ENCODE results near the gene XRCC5.

XRCC5 gene

DNA sequence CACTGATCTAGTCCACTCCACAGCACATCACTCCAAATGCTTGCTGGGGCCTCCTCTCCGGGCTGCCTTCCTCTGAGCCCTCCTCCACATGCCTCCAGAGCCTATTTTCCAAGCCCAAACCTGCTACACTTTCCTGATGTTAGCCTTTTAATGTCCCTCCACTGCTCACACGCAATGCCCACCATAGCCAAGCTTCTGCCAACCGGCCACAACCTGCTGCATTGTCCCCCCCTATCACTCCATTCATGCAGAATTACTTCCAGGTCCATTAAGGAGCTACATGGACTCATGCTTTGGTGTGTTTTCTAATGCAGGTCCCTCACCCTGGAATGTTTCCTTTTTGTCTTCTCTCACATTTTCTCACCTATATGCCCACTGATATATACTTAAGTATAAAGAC, 133.9 kb downstream of the XRCC5 start:
- no peak overlapping the region for H2BK5ac ChIP-seq (ENCODE audit: low read depth, low read length, poor library complexity)
- H3K4ac ChIP-seq (ENCODE audit: low read depth, low read length): no peak overlapping the region
- H3K4me1 ChIP-seq (ENCODE audit: control insufficient read depth in 1 of 2, insufficient read depth in 2 of 2, low read length in 2 of 2): no peaks in the 10 kb centered on the region
- no peak overlapping the region for H4K12ac ChIP-seq (ENCODE audit: low read depth, low read length)
- WGBS (ENCODE audit: extremely low coverage, insufficient coverage, insufficient read length): no CpG with 5 or more reads among the region's 3 CpGs
- H2AFZ ChIP-seq (ENCODE audit: insufficient read depth, low read length, poor library complexity): no peak overlapping the region
- H4K91ac ChIP-seq (ENCODE audit: low read depth, low read length): no peak overlapping the region
- no peak overlapping the region for H3K14ac ChIP-seq (ENCODE audit: low read length)
- no peak overlapping the region for H3K9ac ChIP-seq (ENCODE audit: low read length)
- H3K79me1 ChIP-seq (ENCODE audit: low read length): no peaks in the 10 kb centered on the region
- no peaks in the 10 kb centered on the region for H3K27me3 ChIP-seq (ENCODE audit: insufficient read depth, low read length)
- H3K18ac ChIP-seq (ENCODE audit: low read length): no peak overlapping the region
- no peak overlapping the region for H3K27ac ChIP-seq (ENCODE audit: low read depth, low read length)
- H3K23ac ChIP-seq (ENCODE audit: low read length): no peak overlapping the region
- no peaks in the 10 kb centered on the region for H3K36me3 ChIP-seq (ENCODE audit: control insufficient read depth in 1 of 2, insufficient read depth in 2 of 2, low read length in 2 of 2)
- H2BK120ac ChIP-seq (ENCODE audit: insufficient read depth, low read length, poor library complexity): no peak overlapping the region
- H3K4me2 ChIP-seq (ENCODE audit: low read length): no peak overlapping the region
- H3K4me3 ChIP-seq (ENCODE audit: low read depth, low read length): no peak overlapping the region
- H2AK5ac ChIP-seq (ENCODE audit: low read length): no peak overlapping the region
- peaks cover 2% of the 10 kb centered on the region for H3K9me3 ChIP-seq (ENCODE audit: insufficient read depth, low read depth, low read length)
- H4K8ac ChIP-seq (ENCODE audit: low read depth, low read length): no peak overlapping the region
- H2BK12ac ChIP-seq (ENCODE audit: low read length): no peak overlapping the region
- DNase-seq: no peak
- H3K79me2 ChIP-seq (ENCODE audit: control insufficient read depth, insufficient read depth, low read length, poor library complexity): no peaks in the 10 kb centered on the region

DNA sequence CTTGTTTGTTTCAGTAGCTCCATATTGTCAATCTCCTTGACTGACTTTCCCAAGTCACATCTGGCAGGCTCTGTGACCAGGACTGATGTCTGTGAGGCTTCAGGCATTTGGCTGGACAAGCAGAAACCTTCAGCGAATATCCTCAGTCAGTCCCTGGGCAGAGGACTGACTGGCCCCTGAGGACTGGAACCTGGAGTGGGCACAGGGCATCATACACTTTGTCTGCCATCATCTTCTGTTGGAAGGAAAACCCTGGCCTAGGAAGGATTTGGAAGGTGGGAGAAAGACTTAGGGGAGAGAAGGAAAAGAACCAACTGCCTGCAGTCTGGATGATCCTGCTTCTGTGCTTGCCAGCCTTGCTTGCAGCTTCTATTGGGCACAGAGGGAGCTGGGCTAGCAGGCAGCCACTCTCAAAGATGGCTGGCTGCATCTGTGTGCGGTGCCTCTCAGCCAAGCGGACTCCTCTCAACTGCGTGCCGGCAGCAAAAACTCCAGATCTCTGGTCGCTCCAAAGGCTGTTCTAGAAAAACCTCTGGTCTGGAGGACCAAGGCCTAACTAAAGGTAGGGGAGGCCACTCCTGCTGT, 136.3 kb downstream of the XRCC5 start:
- H3K4me2 ChIP-seq (ENCODE audit: low read length): no peak overlapping the region
- no peaks in the 10 kb centered on the region for H3K4me1 ChIP-seq (ENCODE audit: control insufficient read depth in 1 of 2, insufficient read depth in 2 of 2, low read length in 2 of 2)
- H3K36me3 ChIP-seq (ENCODE audit: control insufficient read depth in 1 of 2, insufficient read depth in 2 of 2, low read length in 2 of 2): no peaks in the 10 kb centered on the region
- H4K8ac ChIP-seq (ENCODE audit: low read depth, low read length): no peak overlapping the region
- no peak overlapping the region for H4K12ac ChIP-seq (ENCODE audit: low read depth, low read length)
- H3K79me1 ChIP-seq (ENCODE audit: low read length): no peaks in the 10 kb centered on the region
- H3K18ac ChIP-seq (ENCODE audit: low read length): no peak overlapping the region
- no peak overlapping the region for H2BK120ac ChIP-seq (ENCODE audit: insufficient read depth, low read length, poor library complexity)
- no peak overlapping the region for H3K27ac ChIP-seq (ENCODE audit: low read depth, low read length)
- H2BK12ac ChIP-seq (ENCODE audit: low read length): no peak overlapping the region
- no peak overlapping the region for H3K23ac ChIP-seq (ENCODE audit: low read length)
- no peak overlapping the region for H3K4me3 ChIP-seq (ENCODE audit: low read depth, low read length)
- H3K14ac ChIP-seq (ENCODE audit: low read length): no peak overlapping the region
- H2BK5ac ChIP-seq (ENCODE audit: low read depth, low read length, poor library complexity): no peak overlapping the region
- no peak overlapping the region for H3K4ac ChIP-seq (ENCODE audit: low read depth, low read length)
- no peaks in the 10 kb centered on the region for H3K79me2 ChIP-seq (ENCODE audit: control insufficient read depth, insufficient read depth, low read length, poor library complexity)
- no peak overlapping the region for H4K91ac ChIP-seq (ENCODE audit: low read depth, low read length)
- H2AFZ ChIP-seq (ENCODE audit: insufficient read depth, low read length, poor library complexity): no peak overlapping the region
- no peak for DNase-seq
- H3K9ac ChIP-seq (ENCODE audit: low read length): no peak overlapping the region
- H3K9me3 ChIP-seq (ENCODE audit: insufficient read depth, low read depth, low read length): peaks cover 2% of the 10 kb centered on the region
- no peaks in the 10 kb centered on the region for H3K27me3 ChIP-seq (ENCODE audit: insufficient read depth, low read length)
- H2AK5ac ChIP-seq (ENCODE audit: low read length): no peak overlapping the region
- WGBS (ENCODE audit: extremely low coverage, insufficient coverage, insufficient read length): no CpG with 5 or more reads among the region's 6 CpGs

DNA sequence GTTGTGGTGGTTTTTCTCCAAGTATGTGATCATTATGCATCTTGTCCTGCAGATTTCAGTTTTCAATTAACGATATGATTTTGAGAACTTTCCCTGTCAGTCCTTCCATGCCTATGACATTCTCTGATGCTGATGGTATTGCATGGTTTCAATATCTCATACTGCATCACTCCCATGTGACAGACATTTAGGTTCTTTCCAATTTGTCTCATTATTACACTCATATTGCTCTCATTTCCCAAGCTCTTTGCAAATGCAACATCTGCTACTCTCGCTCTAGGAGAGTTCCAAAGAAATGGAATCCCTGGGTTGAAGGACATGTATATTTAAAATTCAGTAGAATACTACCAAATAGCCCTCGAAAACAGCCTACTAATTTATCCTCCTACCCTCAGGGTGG, 137.6 kb downstream of the XRCC5 start:
- WGBS (ENCODE audit: extremely low coverage, insufficient coverage, insufficient read length): no CpG with 5 or more reads among the region's 3 CpGs
- Histone ChIP-seq H4K91ac (ENCODE audit: low read depth, low read length) (no peak overlapping the region), H3K9me3 (ENCODE audit: insufficient read depth, low read depth, low read length) (peaks cover 2% of the 10 kb centered on the region), H3K4me2 (ENCODE audit: low read length) (no peak overlapping the region), H3K4ac (ENCODE audit: low read depth, low read length) (no peak overlapping the region), H3K27me3 (ENCODE audit: insufficient read depth, low read length) (no peaks in the 10 kb centered on the region), H3K27ac (ENCODE audit: low read depth, low read length) (no peak overlapping the region), H3K79me1 (ENCODE audit: low read length) (no peaks in the 10 kb centered on the region), H2AK5ac (ENCODE audit: low read length) (no peak overlapping the region), H3K79me2 (ENCODE audit: control insufficient read depth, insufficient read depth, low read length, poor library complexity) (no peaks in the 10 kb centered on the region), H2BK12ac (ENCODE audit: low read length) (no peak overlapping the region), H3K18ac (ENCODE audit: low read length) (no peak overlapping the region), H2BK120ac (ENCODE audit: insufficient read depth, low read length, poor library complexity) (no peak overlapping the region), H2BK5ac (ENCODE audit: low read depth, low read length, poor library complexity) (no peak overlapping the region), H2AFZ (ENCODE audit: insufficient read depth, low read length, poor library complexity) (no peak overlapping the region), H3K4me1 (ENCODE audit: control insufficient read depth in 1 of 2, insufficient read depth in 2 of 2, low read length in 2 of 2) (no peaks in the 10 kb centered on the region), H4K12ac (ENCODE audit: low read depth, low read length) (no peak overlapping the region), H3K4me3 (ENCODE audit: low read depth, low read length) (no peak overlapping the region), H3K9ac (ENCODE audit: low read length) (no peak overlapping the region), H3K14ac (ENCODE audit: low read length) (no peak overlapping the region), H3K36me3 (ENCODE audit: control insufficient read depth in 1 of 2, insufficient read depth in 2 of 2, low read length in 2 of 2) (no peaks in the 10 kb centered on the region), H3K23ac (ENCODE audit: low read length) (no peak overlapping the region), H4K8ac (ENCODE audit: low read depth, low read length) (no peak overlapping the region)
- no peak for DNase-seq
